Cardiac muscle cell (in vitro differentiated cells and primary cell): Measurements from ENCODE around the gene TBC1D8. TPM values are rescaled to one million over a fixed set of nuclear protein-coding genes. Genes with fewer than 3 reads are reported as not detected.

Experiments
- DNase-seq, 2 donors: peaks; one replicate each; pipeline versions ENCODE4 v3.0.0 to v3.0.0-alpha.2; 2010 to 2017; ENCODE audit warnings: low read depth in 1 of 2, low spot score in 1 of 2
- H3K27ac ChIP-seq: fragments of 200-600 bp; sonication (generic); 2 replicates; pipeline ENCODE4 v1.5.1; 2016
- H3K27me3 ChIP-seq: fragments of 200-600 bp; sonication (generic); 2 replicates; pipeline ENCODE4 v1.6.0; 2016; ENCODE audit warnings: control low read depth
- H3K36me3 ChIP-seq: fragments of 200-600 bp; sonication (generic); 2 replicates; pipeline ENCODE4 v1.5.1; 2016; ENCODE audit warnings: control low read depth
- H3K4me1 ChIP-seq: fragments of 200-600 bp; sonication (generic); 2 replicates; pipeline ENCODE4 v1.8.1; 2017; ENCODE audit warnings: low read depth, mild to moderate bottlenecking, mixed run types
- H3K4me3 ChIP-seq: fragments of 200-600 bp; sonication (generic); 2 replicates; pipeline ENCODE4 v1.5.1; 2016; ENCODE audit warnings: mild to moderate bottlenecking
- H3K9me3 ChIP-seq: fragments of 200-600 bp; sonication (generic); 2 replicates; pipeline ENCODE4 v1.5.1; 2017; ENCODE audit warnings: low read depth, mild to moderate bottlenecking, control low read depth
- CTCF ChIP-seq: IDR thresholded peaks from 2 replicates; pipeline ENCODE4 v1.5.1; 2012; ENCODE audit warnings: low read depth, mild to moderate bottlenecking, low read length
- polyA plus RNA-seq: library from polyadenylated mRNA; unstranded; fragments of >200 nt; fragmentation: Nextera tagmentation; extraction: Ambion mirVana; gene quantifications from 2 replicates; pipeline ENCODE4 v1.2.1, GENCODE V29; 2016
- total RNA-seq: library from RNA; depleted of rRNA; stranded (reverse); fragments of >200 nt; gene quantifications from 2 replicates; pipeline ENCODE4 v1.2.3, GENCODE V29; 2016

The TBC1D8 gene
- total and polyA plus RNA-seq, 2 experiments from 2014 or later = 15.2 to 23.2 TPM

- no peaks in the 10 kb centered on the region for H3K27me3 ChIP-seq
- H3K9me3 ChIP-seq = no peaks in the 10 kb centered on the region
- H3K4me1 ChIP-seq = peaks cover 34% of the 10 kb centered on the region
- no peak for DNase-seq
- TF ChIP-seq CTCF = no peak
- H3K36me3 ChIP-seq = no peaks in the 10 kb centered on the region
- H3K27ac ChIP-seq = peak overlapping the region; percentile 75
- no peak overlapping the region for H3K4me3 ChIP-seq
These were observed 2.0 kb upstream of the TBC1D8 start for GRCh38 chr2:101153077-101153707.

- H3K27ac ChIP-seq = peak overlapping the region; percentile 75
- H3K27me3 ChIP-seq = no peaks in the 10 kb centered on the region
- DNase-seq = peak; percentile 70 to 72
These were observed 1.3 kb upstream of the TBC1D8 start for GRCh38 chr2:101152272-101153076.

GRCh38 chr2:101151859-101152271, 683 bp upstream of the TBC1D8 start:
- no peaks in the 10 kb centered on the region for H3K9me3 ChIP-seq
- H3K27me3 ChIP-seq = no peaks in the 10 kb centered on the region
- H3K4me1 ChIP-seq = peaks cover 34% of the 10 kb centered on the region
- no peaks in the 10 kb centered on the region for H3K36me3 ChIP-seq
- DNase-seq = peak; percentile 17 to 19
- peak overlapping the region; percentile 23 for H3K4me3 ChIP-seq
- no peak for TF ChIP-seq CTCF
- H3K27ac ChIP-seq = peak overlapping the region; percentile 70

More at GRCh38 chr2:101152272-101153076, 1.3 kb upstream of the TBC1D8 start:
- Histone ChIP-seq H3K36me3 (no peaks in the 10 kb centered on the region), H3K4me1 (peaks cover 34% of the 10 kb centered on the region), H3K9me3 (no peaks in the 10 kb centered on the region), H3K4me3 (no peak overlapping the region)
- peak; percentile 68 for TF ChIP-seq CTCF

- no peak for TF ChIP-seq CTCF
- no peaks in the 10 kb centered on the region for H3K9me3 ChIP-seq
- peak overlapping the region; percentile 71 for H3K27ac ChIP-seq
- no peaks in the 10 kb centered on the region for H3K36me3 ChIP-seq
- H3K4me1 ChIP-seq = peaks cover 38% of the 10 kb centered on the region
- peak; percentile 13 to 56 for DNase-seq
- H3K4me3 ChIP-seq = peak overlapping the region; percentile 74
- no peaks in the 10 kb centered on the region for H3K27me3 ChIP-seq
These were observed 656 bp downstream of the TBC1D8 start for GRCh38 chr2:101150306-101151145.
